HCT116 (cell line): ENCODE measurements around the gene UGT2B15. TPM values are rescaled to one million over a fixed set of nuclear protein-coding genes. Genes with fewer than 3 reads are reported as not detected.
"Not testable (repeated sequence)": the region's sequence is repeated elsewhere in the genome, so short reads cannot be mapped to it uniquely, and the experiment has no call there.

ENCODE experiments used
- ATAC-seq: fragments of 200-7000 bp; cut with Tn5 transposase; 2 replicates; pipeline ENCODE4 v1.9.1; 2020; ENCODE audit warnings: mild to moderate bottlenecking, moderate library complexity
- BruUV-seq: library from RNA; stranded (reverse); fragments of 400-500 nt; replicated peaks from 2 replicates; lab custom pipeline; 2021; lab: Mats Ljungman, UMichigan
- CTCF ChIA-PET: fragments of 300-600 bp; sonication (Branson Sonifier 250); formaldehyde crosslinking; loops from one replicate; lab custom pipeline; 2021; ENCODE audit warnings: antibody characterized with exemption; lab: Charles Lee
- POLR2A ChIA-PET: fragments of 300-600, 350-600 bp; sonication (Branson Sonifier 250); formaldehyde crosslinking; loops from one replicate; lab custom pipeline; 2021; ENCODE audit warnings: antibody characterized with exemption; lab: Charles Lee
- RAD21 ChIA-PET, 2 experiments: fragments of 300-600 bp; sonication (Branson Sonifier 250); formaldehyde crosslinking; loops; one replicate each; lab custom pipeline; 2023; ENCODE audit warnings: low total read pairs in 2 of 2; ENCODE audit not compliant: uncharacterized antibody in 2 of 2, unreplicated experiment in 2 of 2, low non-redundant PET in 1 of 2; lab: Charles Lee
- DNase-seq: peaks from one replicate; pipeline ENCODE4 v3.0.0-alpha.2; 2010; ENCODE audit warnings: low read depth, low spot score
- H2AFZ ChIP-seq: fragments of 200-600 bp; shearing (Covaris generic), sonication (generic); 2 replicates; pipeline ENCODE4 v1.6.1; 2017; ENCODE audit warnings: low read depth, mixed run types, mixed read lengths, antibody characterized with exemption, low read length; ENCODE audit not compliant: poor library complexity, severe bottlenecking
- H3K27ac ChIP-seq: 2 replicates; pipeline ENCODE4 v1.5.1; 2012; ENCODE audit warnings: low read depth, low read length
- H3K27me3 ChIP-seq: fragments of 200-600 bp; sonication (generic); 2 replicates; pipeline ENCODE4 v1.6.1; 2016; ENCODE audit warnings: mixed run types, low read length, mixed read lengths; ENCODE audit not compliant: insufficient read depth
- H3K36me3 ChIP-seq, 2 experiments: fragments of 200-500 bp in 1 of 2; fragments of 200-600 bp in 1 of 2; sonication (Bioruptor generic) in 1 of 2; sonication (generic) in 1 of 2; 2 replicates each; pipeline versions ENCODE4 v1.5.1 to v1.6.1; 2014 to 2016; ENCODE audit warnings: low read length in 2 of 2, inconsistent platforms in 1 of 2, mixed read lengths in 1 of 2, mixed run types in 1 of 2; ENCODE audit not compliant: insufficient read depth in 2 of 2, control insufficient read depth in 1 of 2
- H3K4me1 ChIP-seq, 2 experiments: fragments of 200-600 bp in 1 of 2; sonication (generic) in 1 of 2; 2 replicates each; pipeline versions ENCODE4 v1.5.1 to v1.6.1; 2012 to 2017; ENCODE audit warnings: low read length in 2 of 2, inconsistent platforms in 1 of 2, mild to moderate bottlenecking in 1 of 2, mixed read lengths in 1 of 2, mixed run types in 1 of 2, moderate library complexity in 1 of 2; ENCODE audit not compliant: insufficient read depth in 2 of 2, control insufficient read depth in 1 of 2
- H3K4me2 ChIP-seq: fragments of 200-600 bp; sonication (generic); 2 replicates; pipeline ENCODE4 v1.6.1; 2017; ENCODE audit warnings: mixed run types, low read length, mixed read lengths
- H3K4me3 ChIP-seq, 2 experiments: fragments of 200-600 bp in 1 of 2; sonication (generic) in 1 of 2; replicated peaks in 1 of 2; 2 replicates each; pipeline ENCODE4 v1.5.1; 2011 to 2016; ENCODE audit warnings: low read length in 2 of 2, control low read depth in 1 of 2, low read depth in 1 of 2, mild to moderate bottlenecking in 1 of 2, mixed read lengths in 1 of 2, mixed run types in 1 of 2
- H3K79me2 ChIP-seq: fragments of 200-600 bp; sonication (generic); 2 replicates; pipeline ENCODE4 v1.6.1; 2017; ENCODE audit warnings: mild to moderate bottlenecking, mixed run types, low read length, moderate library complexity, mixed read lengths; ENCODE audit not compliant: insufficient read depth
- H3K9ac ChIP-seq: fragments of 200-600 bp; sonication (generic); 2 replicates; pipeline ENCODE4 v1.6.1; 2016; ENCODE audit warnings: low read length, mixed read lengths
- H3K9me2 ChIP-seq: fragments of 200-600 bp; sonication (generic), shearing (Covaris generic); 2 replicates; pipeline ENCODE4 v1.6.1; 2017; ENCODE audit warnings: mixed run types, mild to moderate bottlenecking, moderate library complexity; ENCODE audit not compliant: insufficient read depth
- H3K9me3 ChIP-seq, 2 experiments: fragments of 200-500 bp in 1 of 2; fragments of 200-600 bp in 1 of 2; sonication (Bioruptor generic) in 1 of 2; sonication (generic) in 1 of 2; 2 replicates each; pipeline ENCODE4 v1.6.1; 2014 to 2017; ENCODE audit warnings: low read length in 2 of 2, mixed read lengths in 2 of 2, inconsistent platforms in 1 of 2, low read depth in 1 of 2, mild to moderate bottlenecking in 1 of 2, mixed run types in 1 of 2, moderate library complexity in 1 of 2; ENCODE audit not compliant: control insufficient read depth in 1 of 2, insufficient read depth in 1 of 2
- H4K20me1 ChIP-seq: fragments of 200-600 bp; sonication (generic), shearing (Covaris generic); 2 replicates; pipeline ENCODE4 v1.6.1; 2017; ENCODE audit warnings: mixed run types, mild to moderate bottlenecking, moderate library complexity; ENCODE audit not compliant: insufficient read depth
- CEBPB ChIP-seq: IDR thresholded peaks from 2 replicates; pipeline ENCODE4 v1.6.1; 2012; ENCODE audit warnings: low read depth
- EZH2 ChIP-seq: fragments of 200-600 bp; sonication (generic); IDR thresholded peaks from 2 replicates; pipeline ENCODE4 v1.6.1; 2017; ENCODE audit warnings: antibody characterized with exemption, mixed run types
- EZH2phosphoT487 ChIP-seq: fragments of 200-600 bp; IDR thresholded peaks from 2 replicates; pipeline ENCODE4 v1.6.1; 2018; ENCODE audit warnings: antibody characterized with exemption, borderline replicate concordance
- JUND ChIP-seq: IDR thresholded peaks from 2 replicates; pipeline ENCODE4 v1.6.1; 2012
- POLR2A ChIP-seq: IDR thresholded peaks from 2 replicates; pipeline ENCODE4 v1.7.0; 2011; ENCODE audit warnings: borderline replicate concordance; ENCODE audit not compliant: insufficient read depth, insufficient read length; ENCODE audit errors: extremely low read depth
- POLR2AphosphoS5 ChIP-seq: IDR thresholded peaks from 2 replicates; pipeline ENCODE4 v1.6.1; 2011; ENCODE audit warnings: mild to moderate bottlenecking, low read depth, low read length, moderate library complexity
- TCF7L2 ChIP-seq: IDR thresholded peaks from 2 replicates; pipeline ENCODE4 v1.7.0; 2011; ENCODE audit warnings: borderline replicate concordance, inconsistent platforms; ENCODE audit not compliant: insufficient read depth, insufficient read length; ENCODE audit errors: extremely low read depth
- YY1 ChIP-seq: IDR thresholded peaks from 2 replicates; pipeline ENCODE4 v1.6.1; 2011; ENCODE audit warnings: low read length, low read depth, moderate library complexity, mild to moderate bottlenecking; ENCODE audit not compliant: insufficient replicate concordance; ENCODE audit errors: extremely low read depth
- ZFX ChIP-seq: fragments of 450-650 bp; IDR thresholded peaks from 2 replicates; pipeline ENCODE4 v1.6.1; 2017
- ZNF274 ChIP-seq: fragments of 200-500 bp; sonication (Bioruptor generic); IDR thresholded peaks from 2 replicates; pipeline ENCODE4 v1.6.1; 2014; ENCODE audit warnings: mild to moderate bottlenecking, low read depth, low read length, inconsistent platforms
- intact Hi-C: fragments of 100-400 bp; cut with micrococcal nuclease; formaldehyde crosslinking; loops from 2 replicates; pipeline ENCODE4 v1.10.0; 2022
- total RNA-seq: library from RNA; stranded (reverse); gene quantifications from one replicate; pipeline ENCODE4 v1.2.1, GENCODE V29; 2021; ENCODE audit not compliant: unreplicated experiment
- TF ChIP-seq, protein P1 (sequence below): IDR thresholded peaks from 2 replicates; pipeline ENCODE4 v1.6.1; 2012
- TF ChIP-seq, protein P2 (sequence below), 3 experiments: fragments of 200-600 bp in 1 of 3; sonication (generic) in 1 of 3; IDR thresholded peaks in 2 of 3; conservative IDR thresholded peaks in 1 of 3; 2 replicates each; pipeline ENCODE4 v1.5.1; 2012 to 2017; ENCODE audit warnings: low read depth in 2 of 3, low read length in 2 of 3, antibody characterized with exemption in 1 of 3, borderline replicate concordance in 1 of 3, control low read depth in 1 of 3, mild to moderate bottlenecking in 1 of 3, mixed read lengths in 1 of 3, mixed run types in 1 of 3, moderate library complexity in 1 of 3; ENCODE audit not compliant: insufficient read depth in 1 of 3

The UGT2B15 gene
- total RNA-seq, 1 experiment from 2014 or later: 0.17 TPM

DNA sequence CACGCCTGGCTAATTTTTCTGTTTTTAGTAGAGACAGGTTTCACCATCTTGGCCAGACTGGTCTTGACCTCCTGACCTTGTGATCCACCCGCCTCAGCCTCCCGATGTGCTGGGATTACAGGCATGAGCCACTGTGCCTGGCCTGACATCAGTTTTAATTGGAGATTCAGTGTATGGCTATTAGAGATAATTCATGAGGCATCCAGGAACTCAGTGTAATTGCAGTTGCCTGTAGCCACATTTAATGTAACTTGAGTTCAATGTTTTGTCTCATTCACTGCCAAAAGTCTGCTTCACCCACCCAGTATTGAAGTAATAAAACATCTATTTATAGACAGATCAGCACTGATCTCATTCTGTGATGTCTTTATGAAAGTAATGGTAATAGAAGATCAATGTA lies 5.7 kb downstream of the UGT2B15 start:
- CTCF ChIA-PET, POLR2A ChIA-PET, H3K36me3 ChIP-seq, RAD21 ChIA-PET, H2AFZ ChIP-seq, H3K27ac ChIP-seq, intact Hi-C loops, BruUV-seq, H3K4me2 ChIP-seq, DNase-seq, H3K9ac ChIP-seq, H3K9me2 ChIP-seq, H4K20me1 ChIP-seq, ATAC-seq, H3K4me3 ChIP-seq, H3K9me3 ChIP-seq, H3K79me2 ChIP-seq, H3K27me3 ChIP-seq, H3K4me1 ChIP-seq: not testable (repeated sequence)

DNA sequence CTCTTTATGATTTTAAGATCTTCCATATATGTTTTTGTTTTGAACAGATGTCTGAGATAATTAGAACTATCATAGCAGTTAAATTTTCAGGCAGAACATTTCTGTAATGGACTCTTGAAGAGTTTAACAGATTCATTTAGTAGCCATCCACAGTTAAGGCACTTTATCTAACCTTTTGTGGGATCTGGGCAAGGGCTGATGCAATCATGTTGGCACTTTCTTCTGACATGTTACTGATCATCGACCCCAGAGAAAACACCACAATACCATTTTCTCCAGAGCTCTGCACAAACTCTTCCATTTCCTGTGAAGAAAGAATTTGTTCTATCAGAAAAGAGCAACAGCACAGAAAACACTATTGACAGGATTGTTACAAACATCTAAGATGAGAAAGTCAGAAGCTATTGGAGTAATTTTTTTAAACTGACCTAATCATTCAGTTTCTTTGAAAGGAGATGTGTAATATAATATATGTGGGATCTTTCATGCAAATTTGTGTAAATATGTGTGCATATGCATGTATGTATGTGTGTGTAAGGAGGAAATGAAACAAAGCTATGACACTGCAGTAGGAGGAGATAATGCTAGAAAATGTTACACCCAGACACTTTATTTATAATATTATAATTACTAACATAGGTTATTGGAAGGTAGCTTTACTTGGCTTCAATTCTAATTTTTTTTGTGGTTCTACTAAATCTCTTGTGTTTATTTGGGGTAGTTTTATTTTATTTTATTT lies 7.4 kb downstream of the UGT2B15 start:
- H3K36me3 ChIP-seq, H3K27ac ChIP-seq, CTCF ChIA-PET, H3K4me1 ChIP-seq, POLR2A ChIA-PET, H4K20me1 ChIP-seq, H3K79me2 ChIP-seq, DNase-seq, H2AFZ ChIP-seq, intact Hi-C loops, RAD21 ChIA-PET, ATAC-seq, H3K27me3 ChIP-seq, BruUV-seq, H3K4me3 ChIP-seq, H3K9ac ChIP-seq, H3K9me2 ChIP-seq, H3K4me2 ChIP-seq, H3K9me3 ChIP-seq: not testable (repeated sequence)

DNA sequence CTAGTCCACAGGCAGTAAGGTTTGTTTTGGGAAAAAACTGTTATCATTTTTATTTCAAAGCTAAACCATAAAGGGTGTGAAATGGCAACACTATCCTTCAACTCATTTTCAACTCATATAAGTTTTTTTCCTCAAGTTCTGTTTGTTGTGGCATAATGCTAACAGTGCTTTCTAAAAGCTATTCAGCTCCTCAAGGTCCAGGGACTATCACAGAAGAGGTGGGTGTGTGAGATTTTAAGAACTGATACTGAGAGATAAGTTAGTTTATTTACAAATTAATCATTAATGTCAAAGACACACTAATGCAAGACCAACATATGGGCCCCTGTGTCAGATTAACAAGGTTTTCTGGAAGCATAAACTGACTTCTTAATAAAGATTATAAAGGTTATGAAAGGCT lies 11.8 kb downstream of the UGT2B15 start:
- H3K79me2 ChIP-seq: no peaks in the 10 kb centered on the region
- no TSS peak for BruUV-seq
- ATAC-seq (no peak), DNase-seq (no peak)
- H3K9ac ChIP-seq: no peak overlapping the region
- H3K9me2 ChIP-seq: no peaks in the 10 kb centered on the region
- ChIA-PET POLR2A (no interaction called here), CTCF (no interaction called here), RAD21 (no interaction called here)
- no peak overlapping the region for H3K4me3 ChIP-seq
- H3K27ac ChIP-seq: no peak overlapping the region
- H3K27me3 ChIP-seq: no peaks in the 10 kb centered on the region
- no peaks in the 10 kb centered on the region; a peak in 1 of 4 replicates for H3K4me1 ChIP-seq
- no peaks in the 10 kb centered on the region for H4K20me1 ChIP-seq
- H3K9me3 ChIP-seq: no peaks in the 10 kb centered on the region
- intact Hi-C loops: no loop called here
- no peak overlapping the region for H3K4me2 ChIP-seq
- no peaks in the 10 kb centered on the region for H3K36me3 ChIP-seq
- H2AFZ ChIP-seq: no peak overlapping the region
- TF ChIP-seq TCF7L2: no peak
- TF ChIP-seq, protein P1, sequence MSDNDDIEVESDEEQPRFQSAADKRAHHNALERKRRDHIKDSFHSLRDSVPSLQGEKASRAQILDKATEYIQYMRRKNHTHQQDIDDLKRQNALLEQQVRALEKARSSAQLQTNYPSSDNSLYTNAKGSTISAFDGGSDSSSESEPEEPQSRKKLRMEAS: no peak
- no peak for TF ChIP-seq ZNF274
- no peak for TF ChIP-seq JUND
- no peak for TF ChIP-seq EZH2phosphoT487
- TF ChIP-seq POLR2AphosphoS5: no peak
- no peak for TF ChIP-seq YY1
- no peak for TF ChIP-seq POLR2A
- TF ChIP-seq ZFX: no peak
- TF ChIP-seq EZH2: no peak
- TF ChIP-seq, protein P2, sequence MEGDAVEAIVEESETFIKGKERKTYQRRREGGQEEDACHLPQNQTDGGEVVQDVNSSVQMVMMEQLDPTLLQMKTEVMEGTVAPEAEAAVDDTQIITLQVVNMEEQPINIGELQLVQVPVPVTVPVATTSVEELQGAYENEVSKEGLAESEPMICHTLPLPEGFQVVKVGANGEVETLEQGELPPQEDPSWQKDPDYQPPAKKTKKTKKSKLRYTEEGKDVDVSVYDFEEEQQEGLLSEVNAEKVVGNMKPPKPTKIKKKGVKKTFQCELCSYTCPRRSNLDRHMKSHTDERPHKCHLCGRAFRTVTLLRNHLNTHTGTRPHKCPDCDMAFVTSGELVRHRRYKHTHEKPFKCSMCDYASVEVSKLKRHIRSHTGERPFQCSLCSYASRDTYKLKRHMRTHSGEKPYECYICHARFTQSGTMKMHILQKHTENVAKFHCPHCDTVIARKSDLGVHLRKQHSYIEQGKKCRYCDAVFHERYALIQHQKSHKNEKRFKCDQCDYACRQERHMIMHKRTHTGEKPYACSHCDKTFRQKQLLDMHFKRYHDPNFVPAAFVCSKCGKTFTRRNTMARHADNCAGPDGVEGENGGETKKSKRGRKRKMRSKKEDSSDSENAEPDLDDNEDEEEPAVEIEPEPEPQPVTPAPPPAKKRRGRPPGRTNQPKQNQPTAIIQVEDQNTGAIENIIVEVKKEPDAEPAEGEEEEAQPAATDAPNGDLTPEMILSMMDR (IDR thresholded peaks at IDR 0.05 in 2 of 3, conservative IDR thresholded peaks at IDR 0.05 in 1 of 3; ENCODE audit: borderline replicate concordance in 1 of 3, insufficient read depth in 1 of 3, low read depth in 2 of 3, low read length in 2 of 3): no peak
- TF ChIP-seq CEBPB: no peak
